HEK293 (cell line): ENCODE data around the gene POC1B.

Experiments
- CTCF ChIA-PET: fragments of 350-600 bp; formaldehyde crosslinking; extraction: SDS; loops from one replicate; lab custom pipeline; 2021; ENCODE audit warnings: antibody characterized with exemption; lab: Yijun Ruan, JAX
- POLR2A ChIA-PET: fragments of 300-600 bp; formaldehyde crosslinking; extraction: SDS; loops from one replicate; lab custom pipeline; 2020; ENCODE audit warnings: antibody characterized with exemption, inconsistent platforms; lab: Yijun Ruan, JAX
- H3K27ac ChIP-seq: fragments of 200-500 bp; sonication (Bioruptor generic); 2 replicates; pipeline ENCODE4 v1.5.1; 2014; ENCODE audit warnings: low read depth, low read length, control low read depth, inconsistent platforms; ENCODE audit errors: extremely low read depth
- H3K36me3 ChIP-seq, 2 experiments: fragments of 200-500 bp in 1 of 2; sonication (Bioruptor generic) in 1 of 2; 1 replicate in 1 of 2; 2 replicates in 1 of 2; pipeline ENCODE4 v1.5.1; 2014 to 2017; ENCODE audit warnings: inconsistent platforms in 2 of 2, low read length in 2 of 2; ENCODE audit not compliant: control insufficient read depth in 2 of 2, insufficient read depth in 1 of 2
- H3K4me1 ChIP-seq: fragments of 200-500 bp; sonication (Bioruptor generic); 2 replicates; pipeline ENCODE4 v1.5.1; 2014; ENCODE audit warnings: mild to moderate bottlenecking, low read length, inconsistent platforms; ENCODE audit not compliant: control insufficient read depth, insufficient read depth
- H3K4me3 ChIP-seq: 2 replicates; pipeline ENCODE4 v1.5.1; 2011; ENCODE audit warnings: low read depth, mild to moderate bottlenecking, control low read depth, low read length, moderate library complexity
- H3K9me3 ChIP-seq: fragments of 200-500 bp; sonication (Bioruptor generic); 2 replicates; pipeline ENCODE4 v1.5.1; 2014; ENCODE audit warnings: low read depth, low read length, inconsistent platforms; ENCODE audit not compliant: control insufficient read depth, insufficient read depth
- KLF16 ChIP-seq: fragments of 450-650 bp; formaldehyde crosslinking; IDR thresholded peaks from 2 replicates; pipeline ENCODE4 v1.5.1; 2017; ENCODE audit warnings: missing biosample characterization, missing genetic modification characterization
- SALL2 ChIP-seq: fragments of 450-650 bp; formaldehyde crosslinking; IDR thresholded peaks from 2 replicates; pipeline ENCODE4 v1.5.0; 2017; ENCODE audit warnings: missing biosample characterization, mild to moderate bottlenecking, missing genetic modification characterization, borderline replicate concordance
- SETDB1 ChIP-seq: IDR thresholded peaks from one replicate; pipeline ENCODE4 v1.6.1; 2017; ENCODE audit warnings: mild to moderate bottlenecking, low read length, moderate library complexity, mixed read lengths; ENCODE audit not compliant: insufficient read length
- ZBTB8A ChIP-seq: fragments of 450-650 bp; formaldehyde crosslinking; IDR thresholded peaks from 2 replicates; pipeline ENCODE4 v1.5.1; 2016; ENCODE audit warnings: missing biosample characterization, missing genetic modification characterization
- ZFP41 ChIP-seq: fragments of 450-650 bp; formaldehyde crosslinking; IDR thresholded peaks from 2 replicates; pipeline ENCODE4 v1.5.1; 2016; ENCODE audit warnings: missing biosample characterization, missing genetic modification characterization, borderline replicate concordance
- ZNF16 ChIP-seq: fragments of 450-650 bp; formaldehyde crosslinking; IDR thresholded peaks from 2 replicates; pipeline ENCODE4 v1.5.1; 2016; ENCODE audit warnings: low read depth, missing biosample characterization, missing genetic modification characterization
- ZNF184 ChIP-seq: fragments of 450-650 bp; IDR thresholded peaks from 2 replicates; pipeline ENCODE4 v1.5.1; 2018; ENCODE audit warnings: missing biosample characterization, mild to moderate bottlenecking, missing genetic modification characterization
- ZNF2 ChIP-seq: fragments of 450-650 bp; formaldehyde crosslinking; IDR thresholded peaks from 2 replicates; pipeline ENCODE4 v1.5.1; 2016; ENCODE audit warnings: missing biosample characterization, missing genetic modification characterization
- ZNF221 ChIP-seq: fragments of 450-650 bp; formaldehyde crosslinking; IDR thresholded peaks from 2 replicates; pipeline ENCODE4 v1.5.1; 2017; ENCODE audit warnings: missing biosample characterization, missing genetic modification characterization, borderline replicate concordance
- ZNF274 ChIP-seq, 2 experiments: fragments of 200-500 bp in 1 of 2; fragments of 450-650 bp in 1 of 2; sonication (Bioruptor generic) in 1 of 2; formaldehyde crosslinking in 1 of 2; IDR thresholded peaks; 2 replicates each; pipeline versions ENCODE4 v1.5.1 to v1.6.1; 2014 to 2016; ENCODE audit warnings: borderline replicate concordance in 1 of 2, inconsistent platforms in 1 of 2, low read length in 1 of 2, missing biosample characterization in 1 of 2, missing genetic modification characterization in 1 of 2
- ZNF311 ChIP-seq: fragments of 450-650 bp; formaldehyde crosslinking; IDR thresholded peaks from 2 replicates; pipeline ENCODE4 v1.5.1; 2017; ENCODE audit warnings: missing biosample characterization, missing genetic modification characterization, borderline replicate concordance
- ZNF416 ChIP-seq: fragments of 450-650 bp; formaldehyde crosslinking; IDR thresholded peaks from 2 replicates; pipeline ENCODE4 v1.5.1; 2016; ENCODE audit warnings: missing biosample characterization, missing genetic modification characterization
- ZNF549 ChIP-seq: fragments of 450-650 bp; IDR thresholded peaks from 2 replicates; pipeline ENCODE4 v1.5.1; 2018; ENCODE audit warnings: missing biosample characterization, missing genetic modification characterization, mild to moderate bottlenecking, inconsistent platforms, moderate library complexity
- ZNF610 ChIP-seq: fragments of 450-650 bp; formaldehyde crosslinking; IDR thresholded peaks from 2 replicates; pipeline ENCODE4 v1.5.1; 2016; ENCODE audit warnings: missing biosample characterization, missing genetic modification characterization, borderline replicate concordance
- ZNF629 ChIP-seq: fragments of 450-650 bp; formaldehyde crosslinking; IDR thresholded peaks from 2 replicates; pipeline ENCODE4 v1.5.1; 2017; ENCODE audit warnings: missing biosample characterization, missing genetic modification characterization
- ZNF768 ChIP-seq: fragments of 450-650 bp; formaldehyde crosslinking; IDR thresholded peaks from 2 replicates; pipeline ENCODE4 v1.5.1; 2018; ENCODE audit warnings: missing biosample characterization, mild to moderate bottlenecking, missing genetic modification characterization
- TF ChIP-seq, protein P1 (sequence below): fragments of 450-650 bp; formaldehyde crosslinking; IDR thresholded peaks from 2 replicates; pipeline ENCODE4 v1.5.1; 2017; ENCODE audit warnings: missing biosample characterization, missing genetic modification characterization
- TF ChIP-seq, protein P2 (sequence below): fragments of 450-650 bp; formaldehyde crosslinking; IDR thresholded peaks from 2 replicates; pipeline ENCODE4 v1.5.1; 2016; ENCODE audit warnings: missing biosample characterization, missing genetic modification characterization
- TF ChIP-seq, protein P3 (sequence below): fragments of 450-650 bp; formaldehyde crosslinking; IDR thresholded peaks from 2 replicates; pipeline ENCODE4 v1.5.1; 2016; ENCODE audit warnings: missing biosample characterization, missing genetic modification characterization, low read depth
- TF ChIP-seq, protein P4 (sequence below): fragments of 450-650 bp; formaldehyde crosslinking; conservative IDR thresholded peaks from 2 replicates; pipeline ENCODE4 v1.5.1; 2016; ENCODE audit warnings: low read depth, missing biosample characterization, missing genetic modification characterization

The POC1B gene

DNA sequence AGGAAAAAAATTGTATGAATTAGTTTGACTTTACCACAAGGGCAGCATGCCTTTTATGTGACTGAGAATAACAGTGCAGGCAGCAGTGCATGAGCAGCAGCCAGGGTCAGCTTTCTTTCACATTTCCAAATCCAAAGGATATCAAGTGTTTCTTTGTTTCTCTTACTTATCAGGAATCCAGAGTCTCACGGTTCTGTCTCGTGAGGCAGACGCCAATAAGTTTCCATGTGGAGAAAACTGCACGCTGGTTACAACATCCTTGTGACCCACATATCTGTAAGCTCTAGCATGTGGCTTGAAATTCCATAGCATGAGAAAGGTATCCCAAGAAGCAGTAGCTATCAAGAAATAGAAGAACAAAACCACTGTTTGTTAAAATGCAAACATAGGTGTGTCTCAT lies 28.8 kb downstream of the POC1B start:
- peaks cover 0 to 5% of the 10 kb centered on the region in 2 experiments; a peak in 1 of 3 replicates for H3K36me3 ChIP-seq
- H3K4me3 ChIP-seq, result no peak overlapping the region
- CTCF ChIA-PET, result interaction anchor here (0.7 to 0.9 kb wide), 2 partner anchors 8 to 27 kb away, joined by 3 to 4 read pairs; no protein-coding TSS in a partner anchor
- H3K9me3 ChIP-seq, result no peaks in the 10 kb centered on the region
- POLR2A ChIA-PET, result no interaction called here
- no peaks in the 10 kb centered on the region for H3K4me1 ChIP-seq
- TF ChIP-seq, protein P1, sequence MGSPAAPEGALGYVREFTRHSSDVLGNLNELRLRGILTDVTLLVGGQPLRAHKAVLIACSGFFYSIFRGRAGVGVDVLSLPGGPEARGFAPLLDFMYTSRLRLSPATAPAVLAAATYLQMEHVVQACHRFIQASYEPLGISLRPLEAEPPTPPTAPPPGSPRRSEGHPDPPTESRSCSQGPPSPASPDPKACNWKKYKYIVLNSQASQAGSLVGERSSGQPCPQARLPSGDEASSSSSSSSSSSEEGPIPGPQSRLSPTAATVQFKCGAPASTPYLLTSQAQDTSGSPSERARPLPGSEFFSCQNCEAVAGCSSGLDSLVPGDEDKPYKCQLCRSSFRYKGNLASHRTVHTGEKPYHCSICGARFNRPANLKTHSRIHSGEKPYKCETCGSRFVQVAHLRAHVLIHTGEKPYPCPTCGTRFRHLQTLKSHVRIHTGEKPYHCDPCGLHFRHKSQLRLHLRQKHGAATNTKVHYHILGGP (tag by site-specific recombination), result no peak
- TF ChIP-seq ZNF610 (tag by site-specific recombination), result no peak
- TF ChIP-seq SALL2 (tag by site-specific recombination), result no peak
- no peak for TF ChIP-seq KLF16 (tag by site-specific recombination)
- no peak for TF ChIP-seq ZNF184 (tag by site-specific recombination)
- TF ChIP-seq ZNF274 (IDR thresholded peaks at IDR 0.05; ENCODE audit: low read length), result no peak
- no peak for TF ChIP-seq ZNF274 (tag by site-specific recombination; IDR thresholded peaks at IDR 0.05; ENCODE audit: borderline replicate concordance)
- TF ChIP-seq ZNF629, result no peak
- TF ChIP-seq ZNF416 (tag by site-specific recombination), result no peak
- TF ChIP-seq, protein P2, sequence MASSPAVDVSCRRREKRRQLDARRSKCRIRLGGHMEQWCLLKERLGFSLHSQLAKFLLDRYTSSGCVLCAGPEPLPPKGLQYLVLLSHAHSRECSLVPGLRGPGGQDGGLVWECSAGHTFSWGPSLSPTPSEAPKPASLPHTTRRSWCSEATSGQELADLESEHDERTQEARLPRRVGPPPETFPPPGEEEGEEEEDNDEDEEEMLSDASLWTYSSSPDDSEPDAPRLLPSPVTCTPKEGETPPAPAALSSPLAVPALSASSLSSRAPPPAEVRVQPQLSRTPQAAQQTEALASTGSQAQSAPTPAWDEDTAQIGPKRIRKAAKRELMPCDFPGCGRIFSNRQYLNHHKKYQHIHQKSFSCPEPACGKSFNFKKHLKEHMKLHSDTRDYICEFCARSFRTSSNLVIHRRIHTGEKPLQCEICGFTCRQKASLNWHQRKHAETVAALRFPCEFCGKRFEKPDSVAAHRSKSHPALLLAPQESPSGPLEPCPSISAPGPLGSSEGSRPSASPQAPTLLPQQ (tag by site-specific recombination), result no peak
- TF ChIP-seq, protein P3, sequence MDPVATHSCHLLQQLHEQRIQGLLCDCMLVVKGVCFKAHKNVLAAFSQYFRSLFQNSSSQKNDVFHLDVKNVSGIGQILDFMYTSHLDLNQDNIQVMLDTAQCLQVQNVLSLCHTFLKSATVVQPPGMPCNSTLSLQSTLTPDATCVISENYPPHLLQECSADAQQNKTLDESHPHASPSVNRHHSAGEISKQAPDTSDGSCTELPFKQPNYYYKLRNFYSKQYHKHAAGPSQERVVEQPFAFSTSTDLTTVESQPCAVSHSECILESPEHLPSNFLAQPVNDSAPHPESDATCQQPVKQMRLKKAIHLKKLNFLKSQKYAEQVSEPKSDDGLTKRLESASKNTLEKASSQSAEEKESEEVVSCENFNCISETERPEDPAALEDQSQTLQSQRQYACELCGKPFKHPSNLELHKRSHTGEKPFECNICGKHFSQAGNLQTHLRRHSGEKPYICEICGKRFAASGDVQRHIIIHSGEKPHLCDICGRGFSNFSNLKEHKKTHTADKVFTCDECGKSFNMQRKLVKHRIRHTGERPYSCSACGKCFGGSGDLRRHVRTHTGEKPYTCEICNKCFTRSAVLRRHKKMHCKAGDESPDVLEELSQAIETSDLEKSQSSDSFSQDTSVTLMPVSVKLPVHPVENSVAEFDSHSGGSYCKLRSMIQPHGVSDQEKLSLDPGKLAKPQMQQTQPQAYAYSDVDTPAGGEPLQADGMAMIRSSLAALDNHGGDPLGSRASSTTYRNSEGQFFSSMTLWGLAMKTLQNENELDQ (tag by site-specific recombination), result no peak
- TF ChIP-seq ZNF2 (tag by site-specific recombination), result no peak
- no peak for TF ChIP-seq ZNF768 (tag by site-specific recombination)
- no peak for TF ChIP-seq SETDB1
- TF ChIP-seq ZBTB8A (tag by site-specific recombination), result no peak
- TF ChIP-seq ZNF221 (tag by site-specific recombination), result no peak
- no peak for TF ChIP-seq ZNF549 (tag by site-specific recombination)
- no peak for TF ChIP-seq ZNF311 (tag by site-specific recombination)
- TF ChIP-seq ZNF16, result no peak
- H3K27ac ChIP-seq, result no peak overlapping the region

DNA sequence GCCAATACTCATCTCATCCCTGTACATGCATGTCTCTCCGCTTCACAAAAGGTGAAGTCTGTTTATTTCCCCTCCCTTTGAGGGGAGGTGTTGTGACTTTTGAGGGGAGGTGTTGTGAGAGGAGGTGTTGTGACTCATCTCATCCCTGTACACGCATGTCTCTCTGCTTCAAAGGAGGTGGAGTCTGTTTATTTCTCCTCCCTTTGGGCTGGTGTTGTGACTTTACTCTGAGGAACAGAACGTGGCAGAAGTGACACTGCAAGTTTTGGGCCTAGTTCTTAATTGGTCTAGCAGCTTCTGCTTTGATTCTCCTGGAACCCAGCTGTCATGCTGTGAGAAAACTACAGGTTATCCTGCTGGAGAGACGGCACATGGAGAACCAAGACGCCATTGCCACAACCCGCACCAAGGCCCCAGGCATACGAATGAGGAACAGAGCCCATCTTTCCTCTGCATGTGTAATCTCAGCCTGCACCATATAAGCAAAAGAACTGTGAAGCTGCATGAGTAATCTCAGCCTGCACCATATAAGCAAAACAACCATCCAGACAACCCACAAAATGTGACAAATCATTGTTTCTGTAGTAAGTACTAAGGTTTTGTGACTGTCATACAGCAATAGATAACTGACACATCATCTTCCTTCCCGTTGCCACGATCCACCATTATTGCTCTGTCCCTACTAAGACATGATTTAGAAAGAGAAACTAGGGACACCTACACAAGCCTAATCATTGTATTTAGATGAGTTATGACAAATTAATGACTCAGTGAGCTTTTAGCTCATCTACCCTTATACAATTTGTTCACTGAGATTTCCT lies 31.2 kb downstream of the POC1B start:
- CTCF ChIA-PET, result no interaction called here
- H3K4me3 ChIP-seq, result no peak overlapping the region
- POLR2A ChIA-PET, result no interaction called here
- TF ChIP-seq ZFP41 (tag by site-specific recombination), result no peak
- no peak for TF ChIP-seq ZNF416 (tag by site-specific recombination)
- TF ChIP-seq, protein P4, sequence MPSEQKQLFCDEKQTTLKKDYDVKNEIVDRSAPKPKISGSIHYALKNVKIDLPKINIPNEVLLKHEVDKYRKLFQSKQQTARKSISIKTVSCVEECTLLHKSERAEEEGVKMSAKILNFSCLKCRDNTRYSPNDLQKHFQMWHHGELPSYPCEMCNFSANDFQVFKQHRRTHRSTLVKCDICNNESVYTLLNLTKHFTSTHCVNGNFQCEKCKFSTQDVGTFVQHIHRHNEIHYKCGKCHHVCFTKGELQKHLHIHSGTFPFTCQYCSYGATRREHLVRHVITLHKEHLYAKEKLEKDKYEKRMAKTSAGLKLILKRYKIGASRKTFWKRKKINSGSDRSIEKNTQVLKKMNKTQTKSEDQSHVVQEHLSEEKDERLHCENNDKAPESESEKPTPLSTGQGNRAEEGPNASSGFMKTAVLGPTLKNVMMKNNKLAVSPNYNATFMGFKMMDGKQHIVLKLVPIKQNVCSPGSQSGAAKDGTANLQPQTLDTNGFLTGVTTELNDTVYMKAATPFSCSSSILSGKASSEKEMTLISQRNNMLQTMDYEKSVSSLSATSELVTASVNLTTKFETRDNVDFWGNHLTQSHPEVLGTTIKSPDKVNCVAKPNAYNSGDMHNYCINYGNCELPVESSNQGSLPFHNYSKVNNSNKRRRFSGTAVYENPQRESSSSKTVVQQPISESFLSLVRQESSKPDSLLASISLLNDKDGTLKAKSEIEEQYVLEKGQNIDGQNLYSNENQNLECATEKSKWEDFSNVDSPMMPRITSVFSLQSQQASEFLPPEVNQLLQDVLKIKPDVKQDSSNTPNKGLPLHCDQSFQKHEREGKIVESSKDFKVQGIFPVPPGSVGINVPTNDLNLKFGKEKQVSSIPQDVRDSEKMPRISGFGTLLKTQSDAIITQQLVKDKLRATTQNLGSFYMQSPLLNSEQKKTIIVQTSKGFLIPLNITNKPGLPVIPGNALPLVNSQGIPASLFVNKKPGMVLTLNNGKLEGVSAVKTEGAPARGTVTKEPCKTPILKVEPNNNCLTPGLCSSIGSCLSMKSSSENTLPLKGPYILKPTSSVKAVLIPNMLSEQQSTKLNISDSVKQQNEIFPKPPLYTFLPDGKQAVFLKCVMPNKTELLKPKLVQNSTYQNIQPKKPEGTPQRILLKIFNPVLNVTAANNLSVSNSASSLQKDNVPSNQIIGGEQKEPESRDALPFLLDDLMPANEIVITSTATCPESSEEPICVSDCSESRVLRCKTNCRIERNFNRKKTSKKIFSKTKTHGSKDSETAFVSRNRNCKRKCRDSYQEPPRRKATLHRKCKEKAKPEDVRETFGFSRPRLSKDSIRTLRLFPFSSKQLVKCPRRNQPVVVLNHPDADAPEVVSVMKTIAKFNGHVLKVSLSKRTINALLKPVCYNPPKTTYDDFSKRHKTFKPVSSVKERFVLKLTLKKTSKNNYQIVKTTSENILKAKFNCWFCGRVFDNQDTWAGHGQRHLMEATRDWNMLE, result no peak
- TF ChIP-seq KLF16 (tag by site-specific recombination), result no peak
- H3K9me3 ChIP-seq, result no peaks in the 10 kb centered on the region
- peaks cover 0 to 9% of the 10 kb centered on the region in 2 experiments; a peak in 1 of 3 replicates for H3K36me3 ChIP-seq
- H3K27ac ChIP-seq, result no peak overlapping the region
- no peaks in the 10 kb centered on the region for H3K4me1 ChIP-seq
